Retinal pigment epithelial cell (primary cell): ENCODE data around the gene AHRR.

ENCODE experiments used
- DNase-seq: peaks from one replicate; pipeline ENCODE4 v3.0.0-alpha.2; 2010; ENCODE audit warnings: low read depth
- H3K4me3 ChIP-seq: 2 replicates; pipeline ENCODE4 v1.5.1; 2011; ENCODE audit warnings: mild to moderate bottlenecking, low read length, control low read depth, moderate library complexity
- CTCF ChIP-seq: conservative IDR thresholded peaks from 2 replicates; pipeline ENCODE4 v1.5.1; 2011; ENCODE audit warnings: low read depth, low read length, control low read depth, inconsistent platforms

AHRR gene

DNA sequence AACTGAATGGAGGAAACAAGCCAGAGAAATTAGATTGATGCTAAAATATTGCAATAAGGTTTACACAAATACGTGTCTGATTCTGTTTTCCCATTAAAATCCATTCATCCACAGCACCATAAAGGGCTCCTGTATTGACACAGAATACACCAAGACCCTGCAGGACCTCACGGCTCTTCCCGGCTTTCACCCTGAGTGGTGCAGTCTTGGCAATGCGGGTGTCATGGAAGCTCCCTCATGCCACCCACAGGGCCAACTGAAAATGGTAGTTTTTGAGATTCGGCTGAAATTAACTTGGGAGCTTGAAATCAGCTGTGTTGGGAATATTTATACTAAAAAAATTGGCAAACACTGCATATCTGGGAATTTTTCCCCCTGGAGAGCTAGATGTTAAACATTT, 104.2 kb downstream of the AHRR start:
- DNase-seq: no peak
- H3K4me3 ChIP-seq: no peak overlapping the region
- TF ChIP-seq CTCF: peak; percentile 31

DNA sequence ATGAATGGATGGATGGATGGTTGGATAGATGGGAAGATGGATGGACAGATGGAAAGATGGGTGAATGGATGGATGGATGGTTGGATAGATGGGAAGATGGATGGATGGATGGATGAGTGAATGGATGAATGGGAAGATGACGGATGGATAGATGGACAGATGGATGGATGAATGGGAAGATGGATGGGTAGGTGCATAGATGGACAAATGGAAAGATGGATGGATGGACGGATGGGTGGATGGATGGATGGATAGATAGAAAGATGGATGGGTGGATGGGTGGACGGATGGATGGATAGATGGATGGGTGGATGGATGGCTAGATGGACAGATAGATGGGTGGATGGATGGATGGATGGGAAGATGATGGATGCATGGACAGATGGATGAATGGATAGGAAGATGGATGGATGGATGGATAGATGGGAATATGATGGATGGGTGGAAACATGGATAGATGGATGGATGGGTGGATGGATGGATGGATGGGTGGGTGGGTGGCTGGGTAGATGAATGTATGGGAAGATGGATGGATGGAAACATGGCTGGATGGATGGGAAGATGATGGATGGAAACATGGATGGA, 105.0 kb downstream of the AHRR start:
- DNase-seq: no peak
- no peak for TF ChIP-seq CTCF
- H3K4me3 ChIP-seq: no peak overlapping the region

- TF ChIP-seq CTCF: no peak
- DNase-seq: no peak
- no peak overlapping the region for H3K4me3 ChIP-seq
Observed at GRCh38 chr5:427415-428087, 106.0 kb downstream of the AHRR start.

DNA sequence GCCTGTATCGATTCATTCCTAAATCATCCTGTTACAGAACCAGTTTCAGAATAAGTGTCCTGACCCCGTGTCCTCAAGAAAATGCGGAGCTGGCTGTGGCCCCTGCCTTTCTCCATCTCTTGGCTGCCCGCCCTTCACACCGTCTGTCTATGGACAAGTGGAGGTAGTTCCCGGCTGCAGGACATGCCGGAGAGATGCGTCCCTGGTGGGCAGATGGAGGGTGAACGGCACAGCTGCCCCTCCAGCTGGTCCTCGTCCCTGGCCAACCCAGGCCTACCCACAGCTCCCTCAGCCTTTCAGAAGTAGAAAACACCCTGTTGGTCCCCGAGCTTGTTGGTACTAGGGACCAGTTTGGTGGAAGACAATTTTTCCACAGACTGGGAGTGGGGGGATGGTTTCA, 106.7 kb downstream of the AHRR start:
- H3K4me3 ChIP-seq: no peak overlapping the region
- TF ChIP-seq CTCF: no peak
- no peak for DNase-seq

DNA sequence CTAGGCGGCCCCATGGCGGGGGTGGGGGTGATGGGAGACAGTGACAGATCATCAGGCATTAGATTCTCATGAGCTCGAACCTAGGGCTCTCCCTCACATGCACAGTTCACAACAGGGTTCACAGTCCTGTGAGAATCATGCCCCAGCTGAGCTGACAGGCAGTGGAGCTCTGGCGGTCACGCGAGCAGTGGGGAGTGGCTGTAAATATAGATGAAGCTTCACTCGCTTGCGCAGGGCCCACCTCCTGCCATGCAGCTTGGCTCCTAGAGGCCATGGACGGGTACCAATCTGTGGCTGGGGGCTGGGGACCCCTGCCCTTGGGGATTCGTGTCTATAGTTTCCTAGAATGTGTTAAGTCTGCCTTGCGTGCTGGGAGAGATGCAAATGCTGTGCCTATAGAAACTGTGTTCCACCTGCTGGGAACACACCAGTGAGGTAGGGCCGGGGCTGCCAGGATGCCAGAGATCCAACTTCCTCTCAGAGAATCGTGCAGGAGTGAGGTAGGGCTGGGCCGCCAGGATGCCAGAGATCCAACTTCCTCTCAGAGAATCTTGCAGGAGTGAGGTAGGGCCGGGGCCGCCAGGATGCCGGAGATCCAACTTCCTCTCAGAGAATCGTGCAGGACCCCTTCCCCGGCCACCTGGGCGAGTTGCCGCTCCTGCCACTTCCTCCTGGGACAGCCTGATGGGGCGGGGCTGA, 107.4 kb downstream of the AHRR start:
- no peak for DNase-seq
- H3K4me3 ChIP-seq: no peak overlapping the region
- TF ChIP-seq CTCF: no peak

DNA sequence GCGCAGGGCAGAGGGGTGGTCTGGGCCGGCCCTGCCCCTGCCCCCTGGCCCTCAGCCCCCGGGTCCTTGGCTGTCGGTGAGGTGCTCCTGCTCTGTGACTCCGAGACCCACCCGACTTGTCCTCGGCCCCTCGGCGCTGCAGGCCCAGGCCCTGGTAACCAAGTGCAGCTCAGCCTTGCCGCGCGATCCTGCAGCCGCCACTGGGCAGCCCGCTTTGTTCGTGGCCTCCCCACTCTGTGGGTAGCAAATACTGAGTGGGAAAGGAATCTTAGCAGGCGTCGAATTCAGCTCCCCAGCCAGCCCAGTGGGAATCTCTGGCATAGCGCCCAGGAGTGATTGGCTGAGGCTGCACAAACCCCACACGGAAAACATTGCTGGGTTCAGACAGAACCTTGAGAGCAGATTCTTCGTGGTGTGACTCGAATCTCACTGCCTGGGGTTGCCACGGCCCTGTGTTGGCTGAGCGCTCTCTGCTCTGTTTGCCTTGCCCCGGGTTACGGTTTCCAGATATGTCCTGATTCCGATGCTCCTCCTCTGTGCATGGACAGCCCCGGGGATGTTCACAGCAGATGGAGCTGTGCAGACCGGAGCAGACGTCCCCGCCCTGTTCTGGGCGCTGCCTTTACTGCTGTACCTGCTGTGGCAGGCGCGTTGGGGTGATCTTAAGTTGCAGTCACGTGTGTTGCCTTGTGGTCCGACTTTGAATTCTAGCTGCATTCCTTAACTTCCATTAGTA, 108.1 kb downstream of the AHRR start:
- H3K4me3 ChIP-seq: no peak overlapping the region
- TF ChIP-seq CTCF: no peak
- DNase-seq: no peak
